HCT116 (cell line): ENCODE data around the gene MEIS1. TPM values are rescaled to one million over a fixed set of nuclear protein-coding genes. Genes with fewer than 3 reads are reported as not detected.

Experiments used
- ATAC-seq: fragments of 200-7000 bp; cut with Tn5 transposase; 2 replicates; pipeline ENCODE4 v1.9.1; 2020; ENCODE audit warnings: mild to moderate bottlenecking, moderate library complexity
- BruUV-seq: library from RNA; stranded (reverse); fragments of 400-500 nt; replicated peaks from 2 replicates; lab custom pipeline; 2021; lab: Mats Ljungman, UMichigan
- CTCF ChIA-PET: fragments of 300-600 bp; sonication (Branson Sonifier 250); formaldehyde crosslinking; loops from one replicate; lab custom pipeline; 2021; ENCODE audit warnings: antibody characterized with exemption; lab: Charles Lee
- POLR2A ChIA-PET: fragments of 300-600, 350-600 bp; sonication (Branson Sonifier 250); formaldehyde crosslinking; loops from one replicate; lab custom pipeline; 2021; ENCODE audit warnings: antibody characterized with exemption; lab: Charles Lee
- RAD21 ChIA-PET, 2 experiments: fragments of 300-600 bp; sonication (Branson Sonifier 250); formaldehyde crosslinking; loops; one replicate each; lab custom pipeline; 2023; ENCODE audit warnings: low total read pairs in 2 of 2; ENCODE audit not compliant: uncharacterized antibody in 2 of 2, unreplicated experiment in 2 of 2, low non-redundant PET in 1 of 2; lab: Charles Lee
- DNase-seq: peaks from one replicate; pipeline ENCODE4 v3.0.0-alpha.2; 2010; ENCODE audit warnings: low read depth, low spot score
- H2AFZ ChIP-seq: fragments of 200-600 bp; shearing (Covaris generic), sonication (generic); 2 replicates; pipeline ENCODE4 v1.6.1; 2017; ENCODE audit warnings: low read depth, mixed run types, mixed read lengths, antibody characterized with exemption, low read length; ENCODE audit not compliant: poor library complexity, severe bottlenecking
- H3K27ac ChIP-seq: 2 replicates; pipeline ENCODE4 v1.5.1; 2012; ENCODE audit warnings: low read depth, low read length
- H3K27me3 ChIP-seq: fragments of 200-600 bp; sonication (generic); 2 replicates; pipeline ENCODE4 v1.6.1; 2016; ENCODE audit warnings: mixed run types, low read length, mixed read lengths; ENCODE audit not compliant: insufficient read depth
- H3K36me3 ChIP-seq, 2 experiments: fragments of 200-500 bp in 1 of 2; fragments of 200-600 bp in 1 of 2; sonication (Bioruptor generic) in 1 of 2; sonication (generic) in 1 of 2; 2 replicates each; pipeline versions ENCODE4 v1.5.1 to v1.6.1; 2014 to 2016; ENCODE audit warnings: low read length in 2 of 2, inconsistent platforms in 1 of 2, mixed read lengths in 1 of 2, mixed run types in 1 of 2; ENCODE audit not compliant: insufficient read depth in 2 of 2, control insufficient read depth in 1 of 2
- H3K4me1 ChIP-seq, 2 experiments: fragments of 200-600 bp in 1 of 2; sonication (generic) in 1 of 2; 2 replicates each; pipeline versions ENCODE4 v1.5.1 to v1.6.1; 2012 to 2017; ENCODE audit warnings: low read length in 2 of 2, inconsistent platforms in 1 of 2, mild to moderate bottlenecking in 1 of 2, mixed read lengths in 1 of 2, mixed run types in 1 of 2, moderate library complexity in 1 of 2; ENCODE audit not compliant: insufficient read depth in 2 of 2, control insufficient read depth in 1 of 2
- H3K4me2 ChIP-seq: fragments of 200-600 bp; sonication (generic); 2 replicates; pipeline ENCODE4 v1.6.1; 2017; ENCODE audit warnings: mixed run types, low read length, mixed read lengths
- H3K4me3 ChIP-seq, 2 experiments: fragments of 200-600 bp in 1 of 2; sonication (generic) in 1 of 2; replicated peaks in 1 of 2; 2 replicates each; pipeline ENCODE4 v1.5.1; 2011 to 2016; ENCODE audit warnings: low read length in 2 of 2, control low read depth in 1 of 2, low read depth in 1 of 2, mild to moderate bottlenecking in 1 of 2, mixed read lengths in 1 of 2, mixed run types in 1 of 2
- H3K79me2 ChIP-seq: fragments of 200-600 bp; sonication (generic); 2 replicates; pipeline ENCODE4 v1.6.1; 2017; ENCODE audit warnings: mild to moderate bottlenecking, mixed run types, low read length, moderate library complexity, mixed read lengths; ENCODE audit not compliant: insufficient read depth
- H3K9ac ChIP-seq: fragments of 200-600 bp; sonication (generic); 2 replicates; pipeline ENCODE4 v1.6.1; 2016; ENCODE audit warnings: low read length, mixed read lengths
- H3K9me2 ChIP-seq: fragments of 200-600 bp; sonication (generic), shearing (Covaris generic); 2 replicates; pipeline ENCODE4 v1.6.1; 2017; ENCODE audit warnings: mixed run types, mild to moderate bottlenecking, moderate library complexity; ENCODE audit not compliant: insufficient read depth
- H3K9me3 ChIP-seq, 2 experiments: fragments of 200-500 bp in 1 of 2; fragments of 200-600 bp in 1 of 2; sonication (Bioruptor generic) in 1 of 2; sonication (generic) in 1 of 2; 2 replicates each; pipeline ENCODE4 v1.6.1; 2014 to 2017; ENCODE audit warnings: low read length in 2 of 2, mixed read lengths in 2 of 2, inconsistent platforms in 1 of 2, low read depth in 1 of 2, mild to moderate bottlenecking in 1 of 2, mixed run types in 1 of 2, moderate library complexity in 1 of 2; ENCODE audit not compliant: control insufficient read depth in 1 of 2, insufficient read depth in 1 of 2
- H4K20me1 ChIP-seq: fragments of 200-600 bp; sonication (generic), shearing (Covaris generic); 2 replicates; pipeline ENCODE4 v1.6.1; 2017; ENCODE audit warnings: mixed run types, mild to moderate bottlenecking, moderate library complexity; ENCODE audit not compliant: insufficient read depth
- JUND ChIP-seq: IDR thresholded peaks from 2 replicates; pipeline ENCODE4 v1.6.1; 2012
- MAX ChIP-seq: IDR thresholded peaks from 2 replicates; pipeline ENCODE4 v1.6.1; 2012
- POLR2A ChIP-seq: IDR thresholded peaks from 2 replicates; pipeline ENCODE4 v1.7.0; 2011; ENCODE audit warnings: borderline replicate concordance; ENCODE audit not compliant: insufficient read depth, insufficient read length; ENCODE audit errors: extremely low read depth
- POLR2AphosphoS5 ChIP-seq: IDR thresholded peaks from 2 replicates; pipeline ENCODE4 v1.6.1; 2011; ENCODE audit warnings: mild to moderate bottlenecking, low read depth, low read length, moderate library complexity
- RAD21 ChIP-seq: IDR thresholded peaks from 2 replicates; pipeline ENCODE4 v1.6.1; 2012; ENCODE audit warnings: low read depth, mild to moderate bottlenecking
- SIN3A ChIP-seq: IDR thresholded peaks from 2 replicates; pipeline ENCODE4 v1.6.1; 2012; ENCODE audit warnings: low read depth
- SP1 ChIP-seq: IDR thresholded peaks from 2 replicates; pipeline ENCODE4 v1.6.1; 2012; ENCODE audit warnings: low read depth
- YY1 ChIP-seq: IDR thresholded peaks from 2 replicates; pipeline ENCODE4 v1.6.1; 2011; ENCODE audit warnings: low read length, low read depth, moderate library complexity, mild to moderate bottlenecking; ENCODE audit not compliant: insufficient replicate concordance; ENCODE audit errors: extremely low read depth
- ZFX ChIP-seq: fragments of 450-650 bp; IDR thresholded peaks from 2 replicates; pipeline ENCODE4 v1.6.1; 2017
- ZNF274 ChIP-seq: fragments of 200-500 bp; sonication (Bioruptor generic); IDR thresholded peaks from 2 replicates; pipeline ENCODE4 v1.6.1; 2014; ENCODE audit warnings: mild to moderate bottlenecking, low read depth, low read length, inconsistent platforms
- intact Hi-C: fragments of 100-400 bp; cut with micrococcal nuclease; formaldehyde crosslinking; loops from 2 replicates; pipeline ENCODE4 v1.10.0; 2022
- total RNA-seq: library from RNA; stranded (reverse); gene quantifications from one replicate; pipeline ENCODE4 v1.2.1, GENCODE V29; 2021; ENCODE audit not compliant: unreplicated experiment
- TF ChIP-seq, protein P1 (sequence below): IDR thresholded peaks from 2 replicates; pipeline ENCODE4 v1.6.1; 2011; ENCODE audit warnings: mild to moderate bottlenecking, low read length, moderate library complexity; ENCODE audit not compliant: insufficient replicate concordance; ENCODE audit errors: extremely low read depth

MEIS1 gene
- total RNA-seq, 1 experiment from 2014 or later: 0.32 TPM

- Histone ChIP-seq H3K79me2 (no peaks in the 10 kb centered on the region), H3K27ac (no peak overlapping the region), H3K36me3 (no peaks in the 10 kb centered on the region), H2AFZ (no peak overlapping the region), H3K4me1 (no peaks in the 10 kb centered on the region), H4K20me1 (no peaks in the 10 kb centered on the region), H3K9me3 (no peaks in the 10 kb centered on the region; a peak in 1 of 4 replicates), H3K4me3 (no peak overlapping the region), H3K4me2 (no peak overlapping the region), H3K27me3 (no peaks in the 10 kb centered on the region), H3K9ac (no peak overlapping the region), H3K9me2 (no peaks in the 10 kb centered on the region)
- POLR2A ChIA-PET: no interaction called here
- TF ChIP-seq RAD21: no peak
- no peak for TF ChIP-seq MAX
- no peak for TF ChIP-seq SIN3A
- TF ChIP-seq POLR2A: no peak
- TF ChIP-seq ZFX: no peak
- TF ChIP-seq, protein P1, sequence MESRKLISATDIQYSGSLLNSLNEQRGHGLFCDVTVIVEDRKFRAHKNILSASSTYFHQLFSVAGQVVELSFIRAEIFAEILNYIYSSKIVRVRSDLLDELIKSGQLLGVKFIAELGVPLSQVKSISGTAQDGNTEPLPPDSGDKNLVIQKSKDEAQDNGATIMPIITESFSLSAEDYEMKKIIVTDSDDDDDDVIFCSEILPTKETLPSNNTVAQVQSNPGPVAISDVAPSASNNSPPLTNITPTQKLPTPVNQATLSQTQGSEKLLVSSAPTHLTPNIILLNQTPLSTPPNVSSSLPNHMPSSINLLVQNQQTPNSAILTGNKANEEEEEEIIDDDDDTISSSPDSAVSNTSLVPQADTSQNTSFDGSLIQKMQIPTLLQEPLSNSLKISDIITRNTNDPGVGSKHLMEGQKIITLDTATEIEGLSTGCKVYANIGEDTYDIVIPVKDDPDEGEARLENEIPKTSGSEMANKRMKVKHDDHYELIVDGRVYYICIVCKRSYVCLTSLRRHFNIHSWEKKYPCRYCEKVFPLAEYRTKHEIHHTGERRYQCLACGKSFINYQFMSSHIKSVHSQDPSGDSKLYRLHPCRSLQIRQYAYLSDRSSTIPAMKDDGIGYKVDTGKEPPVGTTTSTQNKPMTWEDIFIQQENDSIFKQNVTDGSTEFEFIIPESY: no peak
- no peak for TF ChIP-seq SP1
- no peak for TF ChIP-seq POLR2AphosphoS5
- BruUV-seq: no TSS peak
- DNase-seq: no peak
- RAD21 ChIA-PET: no interaction called here
- CTCF ChIA-PET: no interaction called here
- ATAC-seq: no peak
- intact Hi-C loops: no loop called here
Measured at GRCh38 chr2:66573416-66573815, 138.5 kb downstream of the MEIS1 start.

DNA sequence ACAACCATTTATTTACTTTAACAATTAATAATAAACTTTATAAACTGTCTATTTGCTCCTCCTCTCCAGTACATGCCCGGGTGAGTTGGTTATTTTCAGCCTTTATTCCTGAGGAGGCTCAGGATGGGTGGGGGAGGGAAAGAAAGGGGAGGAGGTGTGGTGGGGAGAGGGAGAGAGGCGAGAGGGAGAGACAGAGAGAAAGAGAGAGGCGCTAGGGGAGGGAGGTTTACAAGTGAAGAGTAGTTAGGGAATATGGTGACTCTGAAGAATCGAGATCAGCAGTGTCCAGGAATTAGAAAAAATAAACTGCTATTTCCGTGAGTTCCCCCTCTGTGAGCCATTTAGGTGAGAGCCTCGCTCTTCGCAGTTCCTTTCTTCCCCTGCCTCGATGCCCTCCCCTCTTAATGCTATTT is 138.9 kb downstream of the MEIS1 start:
- Histone ChIP-seq H3K4me1 (no peaks in the 10 kb centered on the region), H3K9me3 (no peaks in the 10 kb centered on the region; a peak in 1 of 4 replicates), H2AFZ (no peak overlapping the region), H3K36me3 (no peaks in the 10 kb centered on the region), H3K9ac (no peak overlapping the region), H3K27me3 (no peaks in the 10 kb centered on the region), H3K27ac (no peak overlapping the region), H3K4me3 (no peak overlapping the region)
- ChIA-PET RAD21 (no interaction called here), CTCF (no interaction called here)
- DNase-seq (no peak), ATAC-seq (no peak)
- no TSS peak for BruUV-seq
- intact Hi-C loops: no loop called here
- TF ChIP-seq SP1: no peak
- TF ChIP-seq YY1: no peak
- no peak for TF ChIP-seq JUND
- TF ChIP-seq, protein P1: no peak
- TF ChIP-seq ZNF274: no peak
- TF ChIP-seq, all 23 proteins: peak for 0
- Histone ChIP-seq H4K20me1 (no peaks in the 10 kb centered on the region), H3K4me2 (no peak overlapping the region), H3K9me2 (no peaks in the 10 kb centered on the region), H3K79me2 (no peaks in the 10 kb centered on the region)
- POLR2A ChIA-PET: no interaction called here
